Measurements from ENCODE around the gene SHISA7.
A peak's percentile ranks its signal among the peaks of the same experiment; 100 is the strongest.

The SHISA7 gene

DNA sequence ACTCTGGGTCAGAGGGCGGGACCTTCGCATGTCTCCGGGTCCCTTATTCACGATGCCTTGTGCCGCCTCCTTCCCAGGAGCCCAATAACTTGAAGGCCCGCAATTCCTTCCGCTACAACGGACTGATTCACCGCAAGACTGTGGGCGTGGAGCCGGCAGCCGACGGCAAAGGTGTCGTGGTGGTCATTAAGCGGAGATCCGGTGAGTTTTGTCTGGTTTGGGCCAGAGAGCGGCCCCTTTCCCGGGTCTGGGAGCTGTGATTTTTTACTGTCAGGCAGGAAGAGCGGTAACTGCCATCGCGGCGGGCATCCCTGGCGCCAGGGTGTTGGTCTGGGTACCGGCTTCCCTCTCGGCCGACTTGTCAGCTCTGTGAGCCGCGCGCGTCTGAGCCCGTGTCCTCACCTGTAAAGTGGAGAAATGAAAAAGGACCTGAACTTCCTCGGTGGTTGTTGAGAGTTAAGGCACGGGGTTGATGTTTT lies 56.6 kb downstream of the SHISA7 start:
- TF ChIP-seq, protein P1, sequence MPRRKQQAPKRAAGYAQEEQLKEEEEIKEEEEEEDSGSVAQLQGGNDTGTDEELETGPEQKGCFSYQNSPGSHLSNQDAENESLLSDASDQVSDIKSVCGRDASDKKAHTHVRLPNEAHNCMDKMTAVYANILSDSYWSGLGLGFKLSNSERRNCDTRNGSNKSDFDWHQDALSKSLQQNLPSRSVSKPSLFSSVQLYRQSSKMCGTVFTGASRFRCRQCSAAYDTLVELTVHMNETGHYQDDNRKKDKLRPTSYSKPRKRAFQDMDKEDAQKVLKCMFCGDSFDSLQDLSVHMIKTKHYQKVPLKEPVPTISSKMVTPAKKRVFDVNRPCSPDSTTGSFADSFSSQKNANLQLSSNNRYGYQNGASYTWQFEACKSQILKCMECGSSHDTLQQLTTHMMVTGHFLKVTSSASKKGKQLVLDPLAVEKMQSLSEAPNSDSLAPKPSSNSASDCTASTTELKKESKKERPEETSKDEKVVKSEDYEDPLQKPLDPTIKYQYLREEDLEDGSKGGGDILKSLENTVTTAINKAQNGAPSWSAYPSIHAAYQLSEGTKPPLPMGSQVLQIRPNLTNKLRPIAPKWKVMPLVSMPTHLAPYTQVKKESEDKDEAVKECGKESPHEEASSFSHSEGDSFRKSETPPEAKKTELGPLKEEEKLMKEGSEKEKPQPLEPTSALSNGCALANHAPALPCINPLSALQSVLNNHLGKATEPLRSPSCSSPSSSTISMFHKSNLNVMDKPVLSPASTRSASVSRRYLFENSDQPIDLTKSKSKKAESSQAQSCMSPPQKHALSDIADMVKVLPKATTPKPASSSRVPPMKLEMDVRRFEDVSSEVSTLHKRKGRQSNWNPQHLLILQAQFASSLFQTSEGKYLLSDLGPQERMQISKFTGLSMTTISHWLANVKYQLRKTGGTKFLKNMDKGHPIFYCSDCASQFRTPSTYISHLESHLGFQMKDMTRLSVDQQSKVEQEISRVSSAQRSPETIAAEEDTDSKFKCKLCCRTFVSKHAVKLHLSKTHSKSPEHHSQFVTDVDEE (CRISPR knock-in tag; IDR thresholded peaks at IDR 0.05): no peak
- TF ChIP-seq BACH2 (CRISPR knock-in tag; IDR thresholded peaks at IDR 0.05; ENCODE audit: borderline replicate concordance) (no peak), OSR1 (CRISPR knock-in tag; IDR thresholded peaks at IDR 0.05) (no peak), ZC3H10 (CRISPR knock-in tag; IDR thresholded peaks at IDR 0.05) (no peak), RARB (CRISPR knock-in tag; IDR thresholded peaks at IDR 0.05) (no peak), ZNF8 (CRISPR knock-in tag; IDR thresholded peaks at IDR 0.05) (no peak), PPARA (CRISPR knock-in tag; IDR thresholded peaks at IDR 0.05; ENCODE audit: borderline replicate concordance) (no peak), TOX (CRISPR knock-in tag; IDR thresholded peaks at IDR 0.05; ENCODE audit: borderline replicate concordance) (no peak), ZFP30 (CRISPR knock-in tag; IDR thresholded peaks at IDR 0.05) (no peak), ISL1 (CRISPR knock-in tag; IDR thresholded peaks at IDR 0.05) (no peak)
- TF ChIP-seq, protein P2, sequence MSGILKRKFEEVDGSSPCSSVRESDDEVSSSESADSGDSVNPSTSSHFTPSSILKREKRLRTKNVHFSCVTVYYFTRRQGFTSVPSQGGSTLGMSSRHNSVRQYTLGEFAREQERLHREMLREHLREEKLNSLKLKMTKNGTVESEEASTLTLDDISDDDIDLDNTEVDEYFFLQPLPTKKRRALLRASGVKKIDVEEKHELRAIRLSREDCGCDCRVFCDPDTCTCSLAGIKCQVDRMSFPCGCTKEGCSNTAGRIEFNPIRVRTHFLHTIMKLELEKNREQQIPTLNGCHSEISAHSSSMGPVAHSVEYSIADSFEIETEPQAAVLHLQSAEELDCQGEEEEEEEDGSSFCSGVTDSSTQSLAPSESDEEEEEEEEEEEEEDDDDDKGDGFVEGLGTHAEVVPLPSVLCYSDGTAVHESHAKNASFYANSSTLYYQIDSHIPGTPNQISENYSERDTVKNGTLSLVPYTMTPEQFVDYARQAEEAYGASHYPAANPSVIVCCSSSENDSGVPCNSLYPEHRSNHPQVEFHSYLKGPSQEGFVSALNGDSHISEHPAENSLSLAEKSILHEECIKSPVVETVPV (CRISPR knock-in tag; IDR thresholded peaks at IDR 0.05): no peak
- TF ChIP-seq, protein P3, sequence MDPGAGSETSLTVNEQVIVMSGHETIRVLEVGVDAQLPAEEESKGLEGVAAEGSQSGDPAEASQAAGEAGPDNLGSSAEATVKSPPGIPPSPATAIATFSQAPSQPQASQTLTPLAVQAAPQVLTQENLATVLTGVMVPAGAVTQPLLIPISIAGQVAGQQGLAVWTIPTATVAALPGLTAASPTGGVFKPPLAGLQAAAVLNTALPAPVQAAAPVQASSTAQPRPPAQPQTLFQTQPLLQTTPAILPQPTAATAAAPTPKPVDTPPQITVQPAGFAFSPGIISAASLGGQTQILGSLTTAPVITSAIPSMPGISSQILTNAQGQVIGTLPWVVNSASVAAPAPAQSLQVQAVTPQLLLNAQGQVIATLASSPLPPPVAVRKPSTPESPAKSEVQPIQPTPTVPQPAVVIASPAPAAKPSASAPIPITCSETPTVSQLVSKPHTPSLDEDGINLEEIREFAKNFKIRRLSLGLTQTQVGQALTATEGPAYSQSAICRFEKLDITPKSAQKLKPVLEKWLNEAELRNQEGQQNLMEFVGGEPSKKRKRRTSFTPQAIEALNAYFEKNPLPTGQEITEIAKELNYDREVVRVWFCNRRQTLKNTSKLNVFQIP (CRISPR knock-in tag; IDR thresholded peaks at IDR 0.05; ENCODE audit: borderline replicate concordance, low read depth): no peak
- ATAC-seq: no peak

DNA sequence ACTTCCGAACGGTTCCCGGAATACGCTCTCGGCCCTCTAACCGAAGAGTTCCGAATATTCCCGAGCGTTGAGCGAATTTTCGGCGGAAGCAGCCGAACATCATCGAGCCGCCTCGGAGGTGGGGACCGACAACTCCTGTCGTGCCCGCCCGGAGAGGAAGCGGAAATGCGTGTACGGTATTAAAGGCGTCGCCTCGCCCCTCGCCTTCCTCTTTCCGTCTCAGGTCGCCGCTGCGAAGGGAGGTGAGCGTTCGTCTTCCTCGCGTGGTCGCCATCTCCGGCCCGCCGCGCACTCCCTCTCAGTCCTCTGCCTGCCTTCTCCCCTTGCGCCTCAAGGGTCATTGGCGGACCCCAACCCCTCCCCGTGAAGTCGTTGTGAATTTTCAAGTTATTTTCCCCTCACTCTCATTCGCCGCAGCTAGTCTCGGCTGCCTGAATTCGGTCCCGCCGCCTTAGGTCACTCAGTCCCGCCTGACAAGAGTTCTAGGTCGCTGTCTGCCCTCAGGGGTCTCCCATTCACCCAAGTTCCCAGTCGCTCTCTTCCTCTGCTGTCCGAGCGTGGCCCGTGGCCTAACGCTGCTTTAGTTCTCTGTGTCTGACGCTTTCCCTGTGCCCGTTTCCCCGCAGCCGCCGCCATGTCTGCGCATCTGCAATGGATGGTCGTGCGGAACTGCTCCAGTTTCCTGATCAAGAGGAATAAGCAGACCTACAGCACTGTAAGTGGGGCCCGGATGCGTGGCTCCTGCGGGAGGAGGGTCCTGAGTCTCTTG lies 57.2 kb downstream of the SHISA7 start, which contains the start of gene RPL28:
Gene RPL28 (plus strand): TSS at position 209 of the 769 bp plus-strand sequence. CDS start 426 bp downstream, at position 635.
- TF ChIP-seq ZNF565 (CRISPR knock-in tag; conservative IDR thresholded peaks at IDR 0.05; ENCODE audit: low read depth): no peak
- no peak for TF ChIP-seq GLIS3 (CRISPR knock-in tag; IDR thresholded peaks at IDR 0.05)
- TF ChIP-seq, protein P4, sequence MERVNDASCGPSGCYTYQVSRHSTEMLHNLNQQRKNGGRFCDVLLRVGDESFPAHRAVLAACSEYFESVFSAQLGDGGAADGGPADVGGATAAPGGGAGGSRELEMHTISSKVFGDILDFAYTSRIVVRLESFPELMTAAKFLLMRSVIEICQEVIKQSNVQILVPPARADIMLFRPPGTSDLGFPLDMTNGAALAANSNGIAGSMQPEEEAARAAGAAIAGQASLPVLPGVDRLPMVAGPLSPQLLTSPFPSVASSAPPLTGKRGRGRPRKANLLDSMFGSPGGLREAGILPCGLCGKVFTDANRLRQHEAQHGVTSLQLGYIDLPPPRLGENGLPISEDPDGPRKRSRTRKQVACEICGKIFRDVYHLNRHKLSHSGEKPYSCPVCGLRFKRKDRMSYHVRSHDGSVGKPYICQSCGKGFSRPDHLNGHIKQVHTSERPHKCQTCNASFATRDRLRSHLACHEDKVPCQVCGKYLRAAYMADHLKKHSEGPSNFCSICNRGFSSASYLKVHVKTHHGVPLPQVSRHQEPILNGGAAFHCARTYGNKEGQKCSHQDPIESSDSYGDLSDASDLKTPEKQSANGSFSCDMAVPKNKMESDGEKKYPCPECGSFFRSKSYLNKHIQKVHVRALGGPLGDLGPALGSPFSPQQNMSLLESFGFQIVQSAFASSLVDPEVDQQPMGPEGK (CRISPR knock-in tag; IDR thresholded peaks at IDR 0.05; ENCODE audit: borderline replicate concordance): no peak
- TF ChIP-seq ISL1 (CRISPR knock-in tag; IDR thresholded peaks at IDR 0.05): no peak
- TF ChIP-seq, protein P1 (CRISPR knock-in tag; IDR thresholded peaks at IDR 0.05): no peak
- ATAC-seq: peak; percentile 84

DNA sequence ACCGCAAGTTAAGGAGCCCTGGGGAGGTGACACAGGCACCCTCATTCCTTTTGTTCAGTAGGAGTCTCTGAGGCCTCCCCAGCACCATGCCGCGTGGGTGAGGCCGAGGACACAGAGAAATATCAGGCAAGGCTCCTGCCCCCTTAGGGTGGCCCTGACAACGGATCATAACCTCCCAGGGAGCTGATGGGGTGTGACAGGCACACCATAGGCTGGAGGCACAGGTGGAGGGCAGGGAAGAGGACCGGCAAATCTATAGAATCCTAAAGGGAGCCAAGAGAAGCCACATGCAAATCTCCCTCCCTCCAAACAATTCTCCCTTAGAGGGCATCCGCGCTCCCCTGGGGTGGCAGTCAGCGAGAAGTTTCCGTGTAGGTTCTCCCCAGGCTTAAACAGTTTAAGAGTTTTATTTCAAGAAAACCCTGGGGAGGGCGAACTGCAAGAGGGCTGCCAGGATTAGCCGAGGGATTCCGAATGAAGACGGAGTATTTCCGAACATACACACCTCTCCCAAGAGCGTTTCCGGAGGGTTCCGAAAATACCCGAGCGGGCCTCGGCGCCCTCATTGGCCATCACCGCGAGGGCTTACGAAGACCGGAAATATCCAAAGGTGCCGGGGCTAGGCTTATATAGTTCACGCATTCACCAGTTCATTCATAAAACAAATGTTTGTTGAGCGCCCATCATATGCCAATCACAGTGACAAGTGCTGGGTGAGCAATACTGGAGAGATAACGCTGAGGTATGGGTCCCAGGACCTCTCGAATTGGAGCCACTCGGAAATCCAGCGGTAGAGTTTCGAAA lies 58.0 kb downstream of the SHISA7 start:
- peak; percentile 90 for ATAC-seq
- no peak for TF ChIP-seq ZFP3 (CRISPR knock-in tag; IDR thresholded peaks at IDR 0.05)
- no peak for TF ChIP-seq CSDC2 (CRISPR knock-in tag; IDR thresholded peaks at IDR 0.05)
- TF ChIP-seq TOX (CRISPR knock-in tag; IDR thresholded peaks at IDR 0.05; ENCODE audit: borderline replicate concordance): no peak
- TF ChIP-seq ZNF565 (CRISPR knock-in tag; conservative IDR thresholded peaks at IDR 0.05; ENCODE audit: low read depth): no peak
- TF ChIP-seq OSR1 (CRISPR knock-in tag; IDR thresholded peaks at IDR 0.05): no peak
- no peak for TF ChIP-seq ARNTL (CRISPR knock-in tag; IDR thresholded peaks at IDR 0.05; ENCODE audit: borderline replicate concordance, low read depth)
- TF ChIP-seq, protein P4 (CRISPR knock-in tag; IDR thresholded peaks at IDR 0.05; ENCODE audit: borderline replicate concordance): no peak
